NCI-H128 (cell line): ENCODE data around the gene COL23A1.

Experiments
- DNase-seq: peaks from one replicate; lab custom pipeline; 2025; ENCODE audit not compliant: unreplicated experiment; lab: John Stamatoyannopoulos, UW

COL23A1 gene

GRCh38 chr5:178279723-178280438 is 310.3 kb downstream of the COL23A1 start:
- DNase-seq, result no peak

GRCh38 chr5:178279026-178279722 is 311.0 kb downstream of the COL23A1 start:
- DNase-seq, result no peak

- no peak for DNase-seq
Observed at GRCh38 chr5:178278358-178279023, 311.7 kb downstream of the COL23A1 start.

GRCh38 chr5:178277866-178278265 is 312.3 kb downstream of the COL23A1 start:
- no peak for DNase-seq

GRCh38 chr5:178277346-178277745 is 312.8 kb downstream of the COL23A1 start:
- DNase-seq, result no peak

GRCh38 chr5:178274781-178275537 is 315.2 kb downstream of the COL23A1 start:
- no peak for DNase-seq

- DNase-seq, result no peak
Observed at GRCh38 chr5:178273665-178274541, 316.3 kb downstream of the COL23A1 start.

GRCh38 chr5:178273041-178273440 is 317.2 kb downstream of the COL23A1 start:
- no peak for DNase-seq

- no peak for DNase-seq
Observed at GRCh38 chr5:178272591-178272990, 317.6 kb downstream of the COL23A1 start.

GRCh38 chr5:178271726-178272479 is 318.3 kb downstream of the COL23A1 start:
- DNase-seq, result no peak

- no peak for DNase-seq
Observed at GRCh38 chr5:178271231-178271630, 319.0 kb downstream of the COL23A1 start.

- DNase-seq, result no peak
Observed at GRCh38 chr5:178269499-178269898, 320.7 kb downstream of the COL23A1 start.

- DNase-seq, result no peak
Observed at GRCh38 chr5:178267876-178268275, 322.3 kb downstream of the COL23A1 start.

- no peak for DNase-seq
Observed at GRCh38 chr5:178267245-178267644, 322.9 kb downstream of the COL23A1 start.

GRCh38 chr5:178266581-178266980 is 323.6 kb downstream of the COL23A1 start:
- no peak for DNase-seq

GRCh38 chr5:178265746-178266145 is 324.4 kb downstream of the COL23A1 start:
- DNase-seq, result no peak

GRCh38 chr5:178264044-178264443 is 326.1 kb downstream of the COL23A1 start:
- no peak for DNase-seq

GRCh38 chr5:178261666-178262600 is 328.3 kb downstream of the COL23A1 start:
- no peak for DNase-seq
